ENCODE results near the gene SMARCB1.

Gene SMARCB1

DNA sequence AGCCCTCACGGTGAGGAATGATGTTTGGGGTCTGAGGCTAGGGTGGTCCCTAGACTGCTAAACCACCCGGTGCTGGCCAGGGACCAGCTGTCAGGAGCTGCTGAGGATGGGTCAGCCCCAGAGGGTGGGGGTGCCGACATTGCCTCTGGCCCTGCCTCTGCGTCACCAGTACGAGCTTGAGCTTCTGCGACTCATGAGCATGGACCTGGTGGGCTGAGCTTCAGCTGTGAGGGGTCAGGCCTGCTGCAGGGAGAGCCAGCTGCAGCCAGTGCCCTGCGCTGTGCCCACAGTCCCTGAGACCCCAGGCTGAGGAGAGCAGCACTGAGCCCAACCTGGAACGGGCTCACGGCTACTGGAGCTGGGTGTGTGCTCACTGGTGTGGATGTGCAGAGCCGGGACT is 45.0 kb downstream of the SMARCB1 start:
- H3K27ac Mint-ChIP-seq, result no peak overlapping the region
- ATAC-seq (ENCODE audit: low read depth), result no peak
- no peaks in the 10 kb centered on the region for H3K9me3 Mint-ChIP-seq
- H3K4me1 Mint-ChIP-seq, result peaks cover 35% of the 10 kb centered on the region
- no peaks in the 10 kb centered on the region for H3K27me3 Mint-ChIP-seq
- DNase-seq (ENCODE audit: low spot score in 2 of 2), result no peak
- peaks cover 14% of the 10 kb centered on the region for H3K36me3 Mint-ChIP-seq
- H3K4me3 Mint-ChIP-seq, result no peak overlapping the region

DNA sequence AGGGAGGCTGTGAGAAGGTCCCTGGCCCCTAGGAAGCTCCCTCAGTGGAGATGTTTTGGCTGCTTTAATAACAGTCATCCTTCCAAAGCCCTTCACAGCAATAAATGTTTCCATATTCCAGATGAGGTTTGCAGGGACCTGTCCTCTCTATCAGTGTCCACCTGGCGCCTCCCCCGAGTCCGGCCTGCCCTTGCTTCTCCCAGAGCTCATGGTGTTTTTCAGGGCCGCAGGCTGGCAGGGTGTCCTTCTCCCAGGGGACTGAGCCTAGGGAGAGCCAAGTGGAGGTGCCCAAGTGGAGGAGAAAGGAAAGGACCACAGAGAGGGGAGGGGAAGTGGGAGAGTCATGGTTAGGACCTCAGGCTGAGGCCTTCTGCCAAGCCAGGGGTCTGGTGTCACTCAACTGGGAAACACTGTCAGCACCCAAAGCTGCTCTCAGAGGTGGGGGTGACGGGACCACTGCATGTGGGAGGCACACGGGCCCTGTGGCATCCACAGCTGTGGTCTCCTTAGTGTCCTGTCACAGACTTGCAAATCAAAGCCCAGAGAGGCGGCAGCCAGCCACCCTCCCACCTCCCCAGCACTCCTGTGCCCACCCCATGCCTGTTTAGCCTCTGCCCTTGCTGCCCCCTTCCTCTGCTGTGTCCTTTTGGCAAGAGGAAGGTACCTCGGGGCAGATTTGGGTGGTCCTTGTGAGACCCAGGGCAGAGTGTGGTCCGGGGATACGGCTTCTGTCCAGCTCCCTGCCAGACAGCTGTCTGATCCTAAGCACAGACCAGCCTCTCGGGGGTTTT is 45.7 kb downstream of the SMARCB1 start:
- no peaks in the 10 kb centered on the region for H3K27me3 Mint-ChIP-seq
- no peak overlapping the region for H3K27ac Mint-ChIP-seq
- H3K4me1 Mint-ChIP-seq, result peaks cover 41% of the 10 kb centered on the region
- DNase-seq (ENCODE audit: low spot score in 2 of 2) (no peak), ATAC-seq (ENCODE audit: low read depth) (no peak)
- peaks cover 14% of the 10 kb centered on the region for H3K36me3 Mint-ChIP-seq
- H3K9me3 Mint-ChIP-seq, result no peaks in the 10 kb centered on the region
- H3K4me3 Mint-ChIP-seq, result no peak overlapping the region

DNA sequence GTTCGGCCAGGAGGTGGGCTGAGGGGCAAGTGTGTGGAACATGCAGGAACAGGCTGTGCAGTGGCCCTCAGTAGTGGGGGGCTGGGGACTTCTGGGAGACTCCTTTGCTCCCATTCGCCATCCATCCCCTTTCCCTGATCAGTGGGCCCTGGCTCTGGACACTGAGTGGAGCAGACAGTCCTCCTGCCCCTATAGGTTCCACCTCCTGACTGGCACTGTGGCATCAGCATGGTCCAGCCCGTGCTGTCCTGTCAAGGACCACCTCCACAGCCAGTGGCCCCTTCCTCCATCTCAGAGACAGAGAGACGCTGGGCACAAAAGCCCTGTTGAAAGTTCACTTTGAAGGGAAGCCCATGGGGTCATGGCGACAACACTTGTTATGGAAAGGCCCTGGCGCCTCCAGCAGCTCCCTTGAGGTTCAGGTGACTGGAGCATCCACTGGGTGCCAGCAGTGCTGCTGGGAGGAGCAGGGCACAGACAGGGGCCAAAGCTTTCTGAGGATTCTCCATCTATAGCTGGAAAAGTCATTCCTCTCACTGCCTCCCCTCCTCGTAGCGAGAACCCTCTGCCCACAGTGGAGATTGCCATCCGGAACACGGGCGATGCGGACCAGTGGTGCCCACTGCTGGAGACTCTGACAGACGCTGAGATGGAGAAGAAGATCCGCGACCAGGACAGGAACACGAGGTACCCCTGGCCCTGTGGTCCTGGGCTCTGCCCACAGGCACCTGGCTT is 46.4 kb downstream of the SMARCB1 start:
- Mint-ChIP-seq H3K4me3 (no peak overlapping the region), H3K9me3 (no peaks in the 10 kb centered on the region), H3K27me3 (no peaks in the 10 kb centered on the region), H3K36me3 (peaks cover 12% of the 10 kb centered on the region), H3K27ac (no peak overlapping the region), H3K4me1 (peaks cover 46% of the 10 kb centered on the region)
- ATAC-seq (ENCODE audit: low read depth) (no peak), DNase-seq (ENCODE audit: low spot score in 2 of 2) (no peak)

- H3K9me3 Mint-ChIP-seq, result no peaks in the 10 kb centered on the region
- H3K27me3 Mint-ChIP-seq, result no peaks in the 10 kb centered on the region
- DNase-seq (ENCODE audit: low spot score in 2 of 2) (no peak), ATAC-seq (ENCODE audit: low read depth) (no peak)
- H3K4me3 Mint-ChIP-seq, result no peak overlapping the region
- H3K4me1 Mint-ChIP-seq, result peaks cover 42% of the 10 kb centered on the region
- no peak overlapping the region for H3K27ac Mint-ChIP-seq
- H3K36me3 Mint-ChIP-seq, result peaks cover 9% of the 10 kb centered on the region
These were observed 47.1 kb downstream of the SMARCB1 start for GRCh38 chr22:23833911-23834317.

DNA sequence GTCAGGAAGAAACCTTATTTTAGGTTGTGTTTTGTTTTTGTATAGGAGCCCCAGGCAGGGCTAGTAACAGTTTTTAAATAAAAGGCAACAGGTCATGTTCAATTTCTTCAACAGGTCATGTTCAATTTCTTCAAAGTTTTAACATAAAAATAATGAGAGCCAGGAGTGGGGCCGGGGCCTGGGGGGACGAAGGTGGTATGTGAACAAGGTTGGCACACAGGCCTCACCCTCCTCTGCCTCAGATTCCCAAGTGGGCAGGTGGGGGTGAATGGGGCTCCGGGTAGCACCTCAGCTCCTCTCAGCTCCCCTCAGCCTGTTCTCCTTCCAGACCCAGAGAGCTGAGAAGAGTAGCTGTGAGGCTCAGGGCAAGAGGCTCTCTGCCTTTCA is 47.6 kb downstream of the SMARCB1 start:
- DNase-seq (ENCODE audit: low spot score in 2 of 2) (no peak), ATAC-seq (ENCODE audit: low read depth) (no peak)
- peaks cover 6% of the 10 kb centered on the region for H3K36me3 Mint-ChIP-seq
- H3K27me3 Mint-ChIP-seq, result no peaks in the 10 kb centered on the region
- H3K4me1 Mint-ChIP-seq, result peaks cover 41% of the 10 kb centered on the region
- no peaks in the 10 kb centered on the region for H3K9me3 Mint-ChIP-seq
- H3K27ac Mint-ChIP-seq, result no peak overlapping the region
- H3K4me3 Mint-ChIP-seq, result no peak overlapping the region

GRCh38 chr22:23834793-23835483 is 48.2 kb downstream of the SMARCB1 start:
- no peak for ATAC-seq (ENCODE audit: low read depth)
- Mint-ChIP-seq H3K4me3 (no peak overlapping the region), H3K4me1 (peaks cover 40% of the 10 kb centered on the region), H3K27ac (peak overlapping the region; percentile 90), H3K9me3 (no peaks in the 10 kb centered on the region), H3K27me3 (no peaks in the 10 kb centered on the region), H3K36me3 (peaks cover 6% of the 10 kb centered on the region)
- no peak for DNase-seq (ENCODE audit: low spot score in 2 of 2)

DNA sequence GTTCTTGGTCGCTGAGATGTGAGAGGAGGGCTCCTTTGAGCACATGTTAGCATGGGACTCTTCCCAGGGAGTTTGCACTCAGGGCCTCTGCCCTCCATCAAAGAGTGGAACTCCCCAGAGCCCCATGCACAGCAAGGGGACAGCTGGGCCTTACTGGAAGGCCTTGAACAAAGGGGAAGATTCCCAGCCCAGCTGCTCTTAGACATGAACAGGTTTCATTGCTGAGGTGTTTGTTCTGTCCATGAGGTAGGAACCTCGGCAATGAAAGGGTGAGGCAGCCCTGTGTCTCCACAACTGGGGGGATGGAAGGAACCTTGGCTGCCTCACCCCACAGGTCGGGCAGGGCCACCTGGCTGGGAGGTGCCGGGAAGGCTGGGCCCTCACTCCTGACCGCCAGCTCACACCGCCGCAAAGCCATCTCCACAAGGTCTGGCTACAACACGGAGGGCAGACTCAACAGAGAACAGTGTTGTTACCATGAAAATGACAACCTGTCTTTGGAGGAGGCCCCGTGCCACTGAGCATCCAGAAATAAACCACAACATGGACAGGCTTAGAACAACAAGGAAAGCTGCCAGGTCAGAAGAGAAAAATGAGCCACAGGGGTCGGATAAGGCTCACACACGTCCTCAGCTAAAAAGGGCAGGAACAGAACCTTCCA is 48.8 kb downstream of the SMARCB1 start:
- peaks cover 3% of the 10 kb centered on the region for H3K36me3 Mint-ChIP-seq
- peak overlapping the region; percentile 90 for H3K27ac Mint-ChIP-seq
- no peak overlapping the region for H3K4me3 Mint-ChIP-seq
- ATAC-seq (ENCODE audit: low read depth) (no peak), DNase-seq (ENCODE audit: low spot score in 2 of 2) (no peak)
- H3K4me1 Mint-ChIP-seq, result peaks cover 36% of the 10 kb centered on the region
- H3K27me3 Mint-ChIP-seq, result no peaks in the 10 kb centered on the region
- no peaks in the 10 kb centered on the region for H3K9me3 Mint-ChIP-seq

DNA sequence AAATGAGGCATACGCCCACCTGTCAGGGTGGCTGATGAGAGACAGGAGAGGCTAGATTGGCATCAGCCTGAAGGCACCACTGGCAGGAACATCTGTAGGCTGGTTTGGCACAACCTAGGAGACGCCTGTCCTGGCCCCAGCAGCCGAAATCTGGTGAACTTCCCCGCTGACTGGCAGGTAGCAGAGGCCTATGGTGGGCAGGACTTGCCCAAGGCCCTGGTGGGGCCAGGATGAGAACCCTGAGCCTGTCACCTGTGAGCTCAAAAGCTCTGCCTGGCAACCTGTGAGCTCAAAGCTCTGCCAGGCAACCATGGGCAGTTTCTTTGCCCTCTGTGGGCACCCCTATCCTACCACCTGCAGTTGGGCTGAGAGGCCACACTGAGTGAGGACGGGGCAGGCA is 49.5 kb downstream of the SMARCB1 start:
- DNase-seq (ENCODE audit: low spot score in 2 of 2) (no peak), ATAC-seq (ENCODE audit: low read depth) (no peak)
- peak overlapping the region; percentile 53 for H3K4me3 Mint-ChIP-seq
- H3K4me1 Mint-ChIP-seq, result peaks cover 40% of the 10 kb centered on the region
- no peaks in the 10 kb centered on the region for H3K9me3 Mint-ChIP-seq
- H3K36me3 Mint-ChIP-seq, result peaks cover 2% of the 10 kb centered on the region
- peak overlapping the region; percentile 90 for H3K27ac Mint-ChIP-seq
- no peaks in the 10 kb centered on the region for H3K27me3 Mint-ChIP-seq

DNA sequence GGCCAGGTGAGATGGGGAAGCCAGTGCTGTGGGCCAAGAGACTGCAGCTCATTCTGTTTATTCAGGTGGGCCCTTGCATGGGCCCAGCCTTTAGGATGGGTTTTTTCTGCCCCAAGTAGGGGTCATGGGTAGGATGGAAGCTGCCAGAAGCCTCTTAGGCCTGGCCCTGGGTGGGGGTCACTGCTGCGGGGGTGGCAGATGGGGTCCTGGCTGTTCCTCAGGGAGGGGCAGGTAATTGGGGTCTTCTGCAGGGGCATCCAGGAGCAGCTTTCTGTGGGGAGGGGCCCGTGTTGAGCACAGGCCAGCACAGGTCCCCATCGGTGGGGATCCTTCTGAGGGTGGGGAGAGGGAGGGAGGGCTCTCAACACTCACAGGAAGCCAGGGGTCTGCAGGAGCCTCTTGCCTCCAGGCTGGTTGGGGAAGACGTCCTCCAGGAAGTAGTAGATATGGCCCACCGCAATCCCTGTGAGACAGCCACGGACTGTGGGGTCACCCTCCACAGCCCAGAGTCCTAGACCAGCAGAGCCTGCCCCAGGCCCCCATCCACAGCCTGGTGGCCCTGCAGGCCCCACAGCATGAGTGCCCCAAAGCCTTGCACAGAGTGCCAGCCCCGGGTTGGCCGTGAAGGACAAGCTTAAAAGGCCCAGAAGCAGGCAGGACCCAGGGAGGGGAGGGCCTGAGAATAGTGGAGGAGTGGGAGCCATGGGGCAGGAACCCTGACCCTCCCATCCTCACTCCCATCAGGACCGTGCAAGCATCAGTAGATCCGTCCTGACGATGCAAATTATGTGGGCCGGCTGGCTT is 50.1 kb downstream of the SMARCB1 start:
- DNase-seq (ENCODE audit: low spot score in 2 of 2) (no peak), ATAC-seq (ENCODE audit: low read depth) (no peak)
- H3K9me3 Mint-ChIP-seq, result no peaks in the 10 kb centered on the region
- peak overlapping the region; percentile 82 for H3K4me3 Mint-ChIP-seq
- H3K27ac Mint-ChIP-seq, result peak overlapping the region; percentile 90
- H3K4me1 Mint-ChIP-seq, result peaks cover 45% of the 10 kb centered on the region
- H3K36me3 Mint-ChIP-seq, result peaks cover 2% of the 10 kb centered on the region
- H3K27me3 Mint-ChIP-seq, result no peaks in the 10 kb centered on the region

DNA sequence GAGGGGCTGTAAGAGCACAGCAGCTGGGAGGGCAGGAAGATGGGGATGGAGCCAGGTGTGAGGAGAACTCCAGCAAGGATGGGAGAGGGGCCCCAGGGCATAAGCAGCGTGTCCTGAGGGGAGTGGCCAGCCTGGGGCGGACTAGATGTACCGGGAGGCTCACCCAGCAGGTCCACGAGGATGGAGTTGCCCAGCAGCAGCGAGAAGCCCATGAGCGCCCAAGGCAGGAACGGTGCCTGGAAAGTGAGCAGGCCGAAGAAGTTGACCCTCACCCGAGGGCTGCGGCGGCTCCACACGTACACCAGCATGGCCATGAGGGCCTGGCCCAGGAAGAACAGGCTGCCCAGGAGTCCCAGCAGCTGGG is 50.7 kb downstream of the SMARCB1 start:
- DNase-seq (ENCODE audit: low spot score in 2 of 2), result no peak
- Mint-ChIP-seq H3K9me3 (no peaks in the 10 kb centered on the region), H3K4me3 (peak overlapping the region; percentile 82), H3K4me1 (peaks cover 43% of the 10 kb centered on the region), H3K27ac (peak overlapping the region; percentile 90), H3K36me3 (peaks cover 2% of the 10 kb centered on the region), H3K27me3 (no peaks in the 10 kb centered on the region)
- ATAC-seq (ENCODE audit: low read depth), result no peak

DNA sequence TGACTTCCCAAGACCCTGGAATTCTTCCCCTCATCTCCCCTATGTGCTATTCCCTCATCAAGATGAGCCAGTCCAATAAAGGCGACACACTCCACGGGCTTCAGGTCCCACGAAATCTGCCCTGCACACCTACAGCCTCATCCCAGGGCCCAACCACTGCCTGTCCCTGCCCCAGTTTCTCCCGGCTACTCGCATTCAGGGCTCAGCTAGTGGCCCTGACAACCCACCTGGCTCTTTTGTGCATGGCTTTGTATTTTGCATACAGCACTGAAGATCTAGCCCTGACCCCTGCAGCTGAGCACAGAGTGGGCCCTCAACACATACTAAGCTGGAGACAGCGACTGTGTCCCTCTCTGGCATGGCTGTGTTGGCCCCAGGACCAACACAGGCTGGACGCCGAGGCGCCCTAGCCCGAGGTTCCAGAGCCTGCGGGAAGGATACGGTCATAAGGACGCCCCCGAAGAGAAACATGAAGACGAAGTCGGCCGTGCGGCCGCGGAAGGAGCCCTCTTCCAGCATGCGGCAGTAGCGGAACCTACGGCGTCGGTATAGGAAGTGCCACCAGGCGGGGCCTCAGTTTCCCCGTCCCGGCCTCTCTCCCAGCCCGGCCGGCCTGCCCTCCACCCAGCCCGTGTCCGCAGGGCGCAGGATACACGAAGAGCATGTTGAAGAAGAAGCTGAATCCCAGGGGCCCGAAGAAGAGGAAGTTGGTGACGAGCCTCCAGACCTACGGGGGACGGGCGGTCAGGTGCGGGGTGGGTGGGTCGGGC is 51.3 kb downstream of the SMARCB1 start:
- DNase-seq (ENCODE audit: low spot score in 2 of 2) (no peak), ATAC-seq (ENCODE audit: low read depth) (peak; percentile 50)
- Mint-ChIP-seq H3K27me3 (no peaks in the 10 kb centered on the region), H3K27ac (peak overlapping the region; percentile 90), H3K4me3 (peak overlapping the region; percentile 82), H3K9me3 (no peaks in the 10 kb centered on the region), H3K4me1 (peaks cover 49% of the 10 kb centered on the region), H3K36me3 (peaks cover 2% of the 10 kb centered on the region)

GRCh38 chr22:23838681-23839468 is 52.1 kb downstream of the SMARCB1 start, which contains the start of gene DERL3:
DERL3 (minus strand) TSS chr22:23839006; CDS start chr22:23838987, 19 bp downstream.
- Mint-ChIP-seq H3K4me3 (peak within 1 kb of the TSS; percentile 82), H3K27me3 (no peaks in the 10 kb centered on the region), H3K9me3 (no peaks in the 10 kb centered on the region), H3K4me1 (peaks cover 54% of the 10 kb centered on the region), H3K27ac (peak within 1 kb of the TSS; percentile 90), H3K36me3 (peaks cover 2% of the 10 kb centered on the region)
- peak; percentile 76 for ATAC-seq (ENCODE audit: low read depth)
- DNase-seq (ENCODE audit: low spot score in 2 of 2), result peak; percentile 91 to 95

Data from memory B cell (primary cell).